Karpas-422 (cell line): Measurements from ENCODE around the gene PTPRM. TPM values are rescaled to one million over a fixed set of nuclear protein-coding genes. Genes with fewer than 3 reads are reported as not detected.

Source experiments
- DNase-seq: peaks from one replicate; pipeline ENCODE4 v3.0.0-alpha.2; 2015
- H2AFZ ChIP-seq: fragments of 200-600 bp; sonication (generic); 2 replicates; pipeline ENCODE4 v1.6.1; 2014; ENCODE audit warnings: antibody characterized with exemption, low read length, mixed read lengths
- H3K27ac ChIP-seq: fragments of 200-600 bp; sonication (generic); 2 replicates; pipeline ENCODE4 v1.5.1; 2014; ENCODE audit warnings: mild to moderate bottlenecking, low read length, moderate library complexity
- H3K27me3 ChIP-seq: fragments of 200-600 bp; sonication (generic); 2 replicates; pipeline ENCODE4 v1.6.1; 2014; ENCODE audit warnings: low read length, mixed read lengths
- H3K36me3 ChIP-seq: fragments of 200-600 bp; sonication (generic); 2 replicates; pipeline ENCODE4 v1.6.1; 2014; ENCODE audit warnings: low read length, mixed read lengths; ENCODE audit not compliant: insufficient read depth
- H3K4me1 ChIP-seq: fragments of 200-600 bp; sonication (generic); 2 replicates; pipeline ENCODE4 v1.6.1; 2014; ENCODE audit warnings: mild to moderate bottlenecking, low read length, mixed read lengths
- H3K4me2 ChIP-seq: fragments of 200-600 bp; sonication (generic); 2 replicates; pipeline ENCODE4 v1.6.1; 2014; ENCODE audit warnings: low read length, low read depth, mild to moderate bottlenecking; ENCODE audit not compliant: poor library complexity, severe bottlenecking
- H3K4me3 ChIP-seq: fragments of 200-600 bp; sonication (generic); 2 replicates; pipeline ENCODE4 v1.5.1; 2014; ENCODE audit warnings: mild to moderate bottlenecking, antibody characterized with exemption, low read length, mixed read lengths
- H3K79me2 ChIP-seq: fragments of 200-600 bp; sonication (generic); 2 replicates; pipeline ENCODE4 v1.6.1; 2014; ENCODE audit warnings: mild to moderate bottlenecking, low read length, mixed read lengths
- H3K9ac ChIP-seq: fragments of 200-600 bp; sonication (generic); 2 replicates; pipeline ENCODE4 v1.6.0; 2014; ENCODE audit warnings: low read length
- H3K9me2 ChIP-seq: fragments of 200-600 bp; sonication (generic), shearing (Covaris generic); replicated peaks from 2 replicates; pipeline ENCODE4 v1.6.0; 2014; ENCODE audit warnings: mild to moderate bottlenecking, low read length, moderate library complexity; ENCODE audit not compliant: insufficient read depth
- H3K9me3 ChIP-seq: fragments of 300-700, 200-600 bp; sonication (generic); 2 replicates; pipeline ENCODE4 v1.6.1; 2014; ENCODE audit warnings: low read length, mixed read lengths
- H4K20me1 ChIP-seq: fragments of 200-600 bp; sonication (generic); 2 replicates; pipeline ENCODE4 v1.6.1; 2014; ENCODE audit warnings: mild to moderate bottlenecking, antibody characterized with exemption, low read length, low read depth; ENCODE audit not compliant: insufficient read depth
- total RNA-seq: library from RNA; depleted of rRNA; stranded (reverse); fragments of >200 nt; shearing (Covaris generic); gene quantifications from 2 replicates; pipeline ENCODE4 v1.2.3, GENCODE V29; 2014; ENCODE audit warnings: low replicate concordance

The PTPRM gene
- total RNA-seq, 1 experiment from 2014 or later: not detected

DNA sequence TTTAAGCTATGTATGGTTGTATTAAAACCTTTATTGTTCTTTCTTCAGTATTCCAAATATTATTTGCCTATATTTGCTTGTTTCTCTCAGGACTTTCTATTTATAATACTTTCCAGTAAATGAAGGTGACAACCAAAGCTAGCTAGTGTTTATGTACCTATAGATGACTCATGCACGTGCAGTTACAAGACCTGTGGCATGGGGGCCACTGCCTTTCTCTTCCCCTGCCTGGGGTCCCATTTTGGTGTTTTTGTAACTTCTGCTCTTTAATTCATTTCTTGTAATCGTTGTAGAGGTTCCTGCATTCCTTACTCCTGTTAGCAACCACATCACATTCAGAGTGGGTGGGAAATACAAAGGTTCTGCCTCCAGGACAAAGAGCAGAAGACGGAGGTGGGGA is 364.6 kb downstream of the PTPRM start:
- Histone ChIP-seq H3K9me2 (no peaks in the 10 kb centered on the region), H3K79me2 (no peaks in the 10 kb centered on the region), H3K27me3 (no peaks in the 10 kb centered on the region), H3K4me2 (no peak overlapping the region), H4K20me1 (no peaks in the 10 kb centered on the region), H3K4me3 (no peak overlapping the region), H3K36me3 (no peaks in the 10 kb centered on the region), H3K9ac (no peak overlapping the region), H3K27ac (no peak overlapping the region), H2AFZ (no peak overlapping the region), H3K4me1 (no peaks in the 10 kb centered on the region), H3K9me3 (0 out of 2 replicates have a peak, but pooled peaks cover 3% of the 10 kb centered on the region)
- DNase-seq: no peak

- Histone ChIP-seq H3K9ac (no peak overlapping the region), H3K4me1 (no peaks in the 10 kb centered on the region), H3K9me3 (no peaks in the 10 kb centered on the region), H3K9me2 (no peaks in the 10 kb centered on the region), H2AFZ (no peak overlapping the region), H3K4me2 (no peak overlapping the region), H3K27ac (no peak overlapping the region), H3K27me3 (no peaks in the 10 kb centered on the region), H3K4me3 (no peak overlapping the region), H3K36me3 (no peaks in the 10 kb centered on the region), H4K20me1 (no peaks in the 10 kb centered on the region), H3K79me2 (no peaks in the 10 kb centered on the region)
- no peak for DNase-seq
These were observed 370.2 kb downstream of the PTPRM start for GRCh38 chr18:7937268-7937667.

GRCh38 chr18:7939521-7939920 is 372.4 kb downstream of the PTPRM start:
- Histone ChIP-seq H3K9me2 (no peaks in the 10 kb centered on the region), H3K4me2 (no peak overlapping the region), H4K20me1 (no peaks in the 10 kb centered on the region), H3K4me3 (no peak overlapping the region), H3K27me3 (no peaks in the 10 kb centered on the region), H3K36me3 (no peaks in the 10 kb centered on the region), H3K9me3 (no peaks in the 10 kb centered on the region), H2AFZ (no peak overlapping the region), H3K9ac (no peak overlapping the region), H3K4me1 (no peaks in the 10 kb centered on the region), H3K27ac (no peak overlapping the region), H3K79me2 (no peaks in the 10 kb centered on the region)
- no peak for DNase-seq

DNA sequence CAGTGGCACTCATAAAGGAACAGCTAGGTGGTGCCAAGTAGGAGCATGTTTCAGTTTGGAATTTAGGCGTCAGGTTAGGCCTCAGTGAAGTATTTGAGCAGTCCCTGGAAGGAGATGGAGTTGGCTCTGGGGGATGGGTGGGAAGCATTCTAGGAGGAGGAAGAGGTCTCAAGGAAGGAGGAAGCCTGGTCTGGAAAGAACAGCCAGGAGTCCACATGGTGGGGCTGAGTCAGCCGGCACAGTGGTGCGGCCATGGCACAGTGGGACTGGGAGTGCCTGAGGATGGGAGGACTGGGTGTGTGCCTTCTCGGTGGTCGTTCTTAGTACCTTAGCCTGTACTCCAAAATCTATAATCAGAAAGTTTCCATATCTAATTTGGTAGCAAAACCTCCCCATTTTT is 373.3 kb downstream of the PTPRM start:
- H3K4me2 ChIP-seq: no peak overlapping the region
- H2AFZ ChIP-seq: no peak overlapping the region
- H3K4me1 ChIP-seq: no peaks in the 10 kb centered on the region
- H3K9me3 ChIP-seq: no peaks in the 10 kb centered on the region
- H3K9me2 ChIP-seq: no peaks in the 10 kb centered on the region
- H3K36me3 ChIP-seq: no peaks in the 10 kb centered on the region
- no peak overlapping the region for H3K27ac ChIP-seq
- H4K20me1 ChIP-seq: no peaks in the 10 kb centered on the region
- no peak for DNase-seq
- H3K27me3 ChIP-seq: no peaks in the 10 kb centered on the region
- H3K9ac ChIP-seq: no peak overlapping the region
- no peaks in the 10 kb centered on the region for H3K79me2 ChIP-seq
- no peak overlapping the region for H3K4me3 ChIP-seq

GRCh38 chr18:7940971-7941370 is 373.9 kb downstream of the PTPRM start:
- no peak overlapping the region for H3K27ac ChIP-seq
- no peaks in the 10 kb centered on the region for H3K79me2 ChIP-seq
- H3K9ac ChIP-seq: no peak overlapping the region
- no peak overlapping the region for H3K4me3 ChIP-seq
- H2AFZ ChIP-seq: no peak overlapping the region
- no peaks in the 10 kb centered on the region for H3K9me3 ChIP-seq
- no peaks in the 10 kb centered on the region for H3K36me3 ChIP-seq
- H3K4me1 ChIP-seq: no peaks in the 10 kb centered on the region
- DNase-seq: no peak
- no peaks in the 10 kb centered on the region for H3K9me2 ChIP-seq
- H3K4me2 ChIP-seq: no peak overlapping the region
- no peaks in the 10 kb centered on the region for H4K20me1 ChIP-seq
- H3K27me3 ChIP-seq: no peaks in the 10 kb centered on the region

- no peaks in the 10 kb centered on the region for H3K9me2 ChIP-seq
- no peak overlapping the region for H3K4me2 ChIP-seq
- no peaks in the 10 kb centered on the region for H4K20me1 ChIP-seq
- H3K9me3 ChIP-seq: no peaks in the 10 kb centered on the region
- no peak overlapping the region for H3K9ac ChIP-seq
- H3K4me1 ChIP-seq: no peaks in the 10 kb centered on the region
- no peak overlapping the region for H2AFZ ChIP-seq
- H3K36me3 ChIP-seq: no peaks in the 10 kb centered on the region
- no peaks in the 10 kb centered on the region for H3K79me2 ChIP-seq
- no peaks in the 10 kb centered on the region for H3K27me3 ChIP-seq
- no peak for DNase-seq
- no peak overlapping the region for H3K27ac ChIP-seq
- no peak overlapping the region for H3K4me3 ChIP-seq
These were observed 374.4 kb downstream of the PTPRM start for GRCh38 chr18:7941533-7941932.

DNA sequence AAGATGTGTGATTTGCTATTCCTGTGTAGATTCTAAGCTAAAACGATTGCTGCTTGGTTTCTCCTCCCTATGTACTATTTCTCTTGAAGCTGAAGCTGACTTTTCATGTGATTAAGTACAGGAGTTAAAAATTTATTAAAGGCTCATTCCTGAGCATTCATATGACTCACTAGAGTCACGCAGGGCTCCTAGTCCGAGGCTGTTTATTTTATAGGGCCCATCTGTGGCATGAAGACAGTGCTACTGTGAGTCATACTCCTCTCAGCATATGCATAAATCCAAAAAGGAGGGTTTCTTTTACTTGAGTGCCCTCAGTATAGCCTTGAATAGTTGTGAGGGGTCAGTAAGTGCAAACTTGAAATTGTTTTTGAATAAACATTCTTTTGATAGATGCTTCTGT is 378.8 kb downstream of the PTPRM start:
- Histone ChIP-seq H3K9me3 (no peaks in the 10 kb centered on the region), H3K79me2 (no peaks in the 10 kb centered on the region), H3K9ac (no peak overlapping the region), H4K20me1 (no peaks in the 10 kb centered on the region), H3K36me3 (no peaks in the 10 kb centered on the region), H3K4me1 (no peaks in the 10 kb centered on the region), H3K9me2 (no peaks in the 10 kb centered on the region), H3K27ac (no peak overlapping the region), H3K4me2 (no peak overlapping the region), H3K27me3 (no peaks in the 10 kb centered on the region), H3K4me3 (no peak overlapping the region), H2AFZ (no peak overlapping the region)
- DNase-seq: no peak

GRCh38 chr18:7946734-7947377 is 379.7 kb downstream of the PTPRM start:
- Histone ChIP-seq H3K9ac (no peak overlapping the region), H4K20me1 (no peaks in the 10 kb centered on the region), H3K27me3 (no peaks in the 10 kb centered on the region), H3K36me3 (no peaks in the 10 kb centered on the region), H3K79me2 (no peaks in the 10 kb centered on the region), H3K27ac (no peak overlapping the region), H3K9me2 (no peaks in the 10 kb centered on the region), H3K4me1 (no peaks in the 10 kb centered on the region), H3K4me2 (no peak overlapping the region), H3K4me3 (no peak overlapping the region), H2AFZ (no peak overlapping the region), H3K9me3 (no peaks in the 10 kb centered on the region)
- no peak for DNase-seq
